ENCODE results near the gene WDR59.
"Not testable (repeated sequence)": the region's sequence is repeated elsewhere in the genome, so short reads cannot be mapped to it uniquely, and the experiment has no call there.

The WDR59 gene

DNA sequence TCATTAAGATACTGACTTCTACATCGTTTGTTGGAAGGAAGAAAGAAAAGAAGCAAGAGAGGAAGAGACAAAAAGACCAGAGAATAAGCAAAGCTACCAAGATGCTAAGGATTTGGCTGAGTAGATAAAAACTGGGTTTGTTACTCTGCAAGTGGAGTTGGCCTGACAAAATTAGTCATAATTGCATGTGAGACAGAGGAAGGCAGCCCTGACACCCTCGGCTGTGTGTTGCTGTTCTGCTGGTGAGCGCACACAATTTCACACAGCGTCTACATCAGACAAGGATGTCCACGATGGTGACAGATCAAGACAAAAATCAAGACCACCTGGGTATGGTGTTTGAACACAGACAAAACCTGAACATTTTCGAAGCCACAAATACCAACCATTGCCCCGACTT is 134.9 kb downstream of the WDR59 start:
- no peak for DNase-seq

DNA sequence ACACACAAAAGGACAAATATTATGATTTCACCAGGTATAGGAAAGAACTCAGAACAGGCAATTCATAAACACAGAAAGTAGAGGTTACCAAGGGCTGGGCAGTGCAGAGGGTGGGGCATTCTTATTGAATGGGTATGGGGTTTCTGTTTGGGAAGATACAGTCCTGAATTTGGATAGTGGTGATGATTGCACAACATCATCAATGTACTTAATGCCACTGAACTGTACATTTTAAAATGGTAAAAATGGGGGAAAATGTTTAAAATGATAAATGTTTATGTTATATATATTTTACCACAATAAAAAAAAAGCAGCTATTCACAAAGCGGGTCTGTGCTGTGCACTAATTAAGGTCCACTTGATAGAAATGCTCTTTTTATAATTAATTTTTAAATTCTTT is 137.7 kb downstream of the WDR59 start:
- DNase-seq = no peak

DNA sequence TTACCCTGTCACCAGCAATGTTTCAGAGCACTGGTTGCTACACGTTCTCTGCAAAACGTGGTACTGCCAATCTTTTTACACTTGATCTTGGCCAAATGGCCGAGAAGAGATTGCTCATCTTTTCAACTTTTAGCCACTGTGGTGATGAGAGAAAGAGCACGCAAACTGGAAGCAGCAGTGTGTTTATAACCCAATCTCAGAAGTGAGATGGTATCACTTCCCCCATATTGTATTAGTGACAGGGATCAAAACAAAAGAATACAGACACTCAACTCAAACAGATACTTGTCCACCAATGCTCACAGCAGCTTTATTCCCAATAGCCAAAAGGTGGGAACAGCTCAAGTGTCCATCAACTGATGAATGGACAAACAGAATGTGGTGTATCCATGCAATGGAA is 138.2 kb downstream of the WDR59 start:
- DNase-seq = no peak

DNA sequence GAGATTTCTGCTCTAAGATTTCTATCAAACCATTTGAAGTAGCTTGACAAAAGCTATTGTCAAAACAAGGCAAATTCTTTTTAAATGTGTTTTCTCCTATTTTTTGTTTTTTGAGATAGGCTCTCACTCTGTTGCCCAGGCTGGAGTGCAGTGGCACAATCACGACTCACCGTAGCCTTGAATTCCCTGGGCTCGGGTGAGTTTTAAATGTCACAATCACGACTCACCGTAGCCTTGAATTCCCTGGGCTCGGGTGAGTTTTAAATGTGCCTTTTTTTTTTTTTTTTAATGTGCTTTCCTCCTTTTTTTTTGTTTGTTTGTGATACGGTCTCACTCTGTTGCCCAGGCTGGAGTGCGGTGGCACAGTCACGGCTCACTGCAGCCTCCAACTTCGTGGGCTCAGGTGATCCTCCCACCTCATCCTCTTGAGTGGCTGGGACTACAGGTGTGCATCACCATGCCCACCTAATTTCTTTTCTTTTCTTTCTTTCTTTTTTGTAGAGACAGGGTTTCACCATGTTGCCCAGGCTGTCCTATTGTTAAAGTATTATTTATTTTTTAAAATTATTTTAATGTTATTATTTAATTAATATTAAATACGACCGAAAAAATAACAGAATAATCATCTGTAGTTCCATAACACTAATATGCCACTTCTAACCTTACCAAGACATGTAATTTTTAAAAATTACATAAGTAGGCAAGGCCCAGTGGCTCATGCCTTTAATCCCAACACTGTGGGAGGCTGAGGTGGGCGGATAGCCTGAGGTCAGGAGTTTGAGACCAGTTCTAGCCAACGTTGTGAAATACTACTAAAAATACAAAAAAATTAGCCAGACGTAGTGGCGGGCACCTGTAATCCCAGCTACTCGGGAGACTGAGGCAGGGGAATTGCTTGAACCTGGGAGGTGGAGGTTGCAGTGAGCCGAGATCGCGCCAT is 140.6 kb downstream of the WDR59 start:
- DNase-seq = no peak

DNA sequence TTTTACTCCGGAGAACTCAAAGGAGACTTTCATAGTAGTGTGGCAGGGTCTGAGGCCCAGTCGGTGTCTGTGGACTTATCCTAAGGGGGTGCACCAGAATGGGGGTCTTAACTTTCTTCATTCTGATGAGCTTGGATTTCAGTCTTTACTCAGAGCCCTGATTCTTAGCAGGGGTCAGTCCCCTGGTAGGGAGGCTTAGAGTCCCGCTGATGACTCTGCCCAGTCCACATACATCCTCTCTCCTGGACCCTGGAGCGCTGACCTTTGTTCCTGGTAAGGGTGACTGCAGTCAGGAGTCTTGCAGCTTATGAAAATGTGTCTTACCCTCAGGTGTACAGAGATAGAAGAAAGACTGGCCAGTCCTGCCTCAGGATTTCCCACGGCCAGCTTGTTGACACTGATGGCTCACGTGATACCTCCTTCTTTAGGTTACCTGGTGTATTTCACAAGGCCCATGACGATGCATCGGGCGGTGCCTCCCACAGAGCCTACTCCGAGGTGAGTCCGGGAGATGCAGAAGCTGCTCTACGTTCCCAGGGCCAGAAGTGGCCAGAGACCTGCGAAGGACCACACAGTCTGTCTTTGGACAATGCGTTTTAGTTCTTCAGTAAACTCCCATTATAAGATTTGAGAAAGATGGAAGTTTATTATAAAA is 141.4 kb downstream of the WDR59 start:
- DNase-seq = not testable (repeated sequence)

DNA sequence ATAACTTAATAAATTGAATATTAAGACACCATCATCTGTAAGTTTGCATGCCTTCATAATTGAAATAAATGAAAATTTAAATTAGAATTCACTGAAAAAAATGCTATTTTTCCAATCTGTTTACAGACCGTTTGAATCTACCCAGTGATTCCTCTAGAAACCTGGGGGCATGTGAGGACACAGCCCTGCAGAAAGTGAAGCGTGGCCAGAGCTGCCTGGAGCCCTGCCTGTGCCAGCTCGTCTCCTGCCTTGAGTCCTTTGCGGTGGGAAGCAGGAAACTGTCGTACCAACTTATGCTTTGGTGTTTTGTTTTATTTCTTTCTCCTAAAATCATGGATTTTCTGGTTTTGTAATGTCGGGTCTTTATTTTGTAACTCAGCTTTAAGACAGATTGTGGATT is 142.5 kb downstream of the WDR59 start:
- DNase-seq = no peak

DNA sequence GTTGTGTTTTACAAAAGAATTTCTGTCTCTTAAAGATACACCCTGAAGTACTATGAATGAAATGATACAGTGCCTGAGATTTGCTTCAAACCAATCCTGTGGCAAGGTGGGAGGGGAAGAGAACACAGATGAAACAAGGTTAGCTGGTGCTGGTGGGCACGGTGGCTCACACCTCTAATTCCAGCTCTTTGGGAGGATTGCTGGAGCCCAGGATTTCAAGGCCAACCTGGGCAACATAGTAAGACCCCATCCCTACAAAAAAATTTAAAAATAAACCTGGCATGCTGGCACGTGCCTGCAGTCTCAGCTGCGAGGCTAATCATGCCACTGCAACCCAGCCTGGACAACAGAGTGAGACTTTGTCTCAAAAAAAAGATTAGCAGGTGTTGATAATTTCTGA is 143.0 kb downstream of the WDR59 start:
- DNase-seq = no peak

DNA sequence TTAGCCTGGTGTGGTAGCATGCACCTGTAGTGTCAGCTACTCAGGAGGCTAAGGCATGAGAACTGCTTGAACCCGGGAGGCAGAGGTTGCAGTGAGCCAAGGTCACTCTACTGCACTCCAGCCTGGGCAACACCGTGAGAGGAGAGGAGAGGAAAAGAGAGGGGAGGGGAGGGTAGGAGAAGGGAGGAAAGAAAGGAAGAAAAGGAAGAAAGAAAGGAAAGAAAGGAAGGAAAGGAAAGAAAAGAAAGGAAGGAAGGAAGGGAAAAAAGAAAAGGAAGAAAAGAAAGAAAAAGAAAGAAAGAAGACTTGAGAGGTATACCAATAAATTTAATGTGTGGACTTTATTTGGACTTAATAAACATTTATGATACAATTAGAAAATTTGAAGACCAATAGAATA is 143.5 kb downstream of the WDR59 start:
- no peak for DNase-seq

DNA sequence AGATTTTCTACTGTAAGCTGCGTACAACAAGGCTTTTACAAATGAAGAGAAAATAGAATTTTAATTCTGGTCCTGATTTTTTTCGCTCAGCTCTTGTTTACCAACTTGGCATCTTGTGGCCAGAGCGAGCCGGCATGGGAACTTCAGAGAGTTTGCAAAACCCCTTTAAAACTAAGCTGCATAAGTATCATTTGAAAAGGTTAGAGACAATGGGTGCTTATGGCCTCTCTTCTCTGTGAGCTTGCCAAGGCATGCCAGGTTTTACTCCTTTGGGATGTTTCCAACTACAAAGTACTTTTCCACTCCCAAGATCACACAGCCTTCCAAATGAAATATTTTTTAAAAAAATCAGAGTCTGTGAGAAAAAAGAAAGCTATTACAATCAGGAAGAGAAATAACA is 147.9 kb downstream of the WDR59 start:
- DNase-seq = no peak

DNA sequence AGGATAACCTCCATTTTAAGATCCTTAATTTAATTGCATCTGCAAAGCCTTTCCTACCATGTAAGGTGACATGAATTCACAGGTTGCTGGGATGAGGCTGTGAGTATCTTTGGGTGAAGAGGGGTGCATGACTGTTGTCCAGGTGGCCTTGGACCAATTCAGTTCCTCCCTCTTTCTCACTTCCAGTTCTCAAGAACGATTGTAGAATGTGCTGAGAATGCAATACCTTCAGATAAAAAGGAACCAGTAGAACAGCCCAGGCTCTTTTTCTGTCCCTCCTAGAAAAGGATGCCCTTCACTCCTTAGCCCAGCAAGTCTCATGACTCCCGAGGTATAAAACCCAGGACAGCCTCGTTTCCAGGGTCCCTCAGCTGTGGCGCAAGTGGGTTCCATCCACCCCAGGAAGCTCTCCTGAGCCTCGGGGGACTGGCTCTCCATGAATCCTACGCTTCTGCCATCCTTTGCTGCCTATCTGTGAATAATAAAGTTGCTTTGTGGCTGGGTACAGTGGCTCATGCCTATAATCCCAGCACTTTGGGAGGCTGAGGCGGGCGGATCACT is 148.7 kb downstream of the WDR59 start:
- no peak for DNase-seq

DNA sequence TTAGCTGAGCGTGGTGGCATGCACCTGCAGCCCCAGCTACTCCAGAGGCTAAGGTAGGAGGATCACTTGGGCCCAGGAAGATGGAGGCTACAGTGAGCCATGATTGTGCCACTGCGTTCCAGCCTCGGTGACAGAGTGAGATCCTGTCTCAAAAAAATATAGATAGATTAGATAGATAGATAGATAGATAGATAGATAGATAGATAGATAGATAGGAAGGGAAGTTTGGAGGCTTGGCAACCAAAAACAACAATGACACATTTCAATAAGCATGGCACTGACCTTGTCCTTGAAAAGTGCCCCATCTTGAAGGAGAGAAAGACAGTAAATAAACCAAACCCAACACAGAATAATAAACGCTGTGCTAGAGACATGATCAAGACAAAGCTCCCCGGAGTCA is 152.7 kb downstream of the WDR59 start:
- DNase-seq = no peak

DNA sequence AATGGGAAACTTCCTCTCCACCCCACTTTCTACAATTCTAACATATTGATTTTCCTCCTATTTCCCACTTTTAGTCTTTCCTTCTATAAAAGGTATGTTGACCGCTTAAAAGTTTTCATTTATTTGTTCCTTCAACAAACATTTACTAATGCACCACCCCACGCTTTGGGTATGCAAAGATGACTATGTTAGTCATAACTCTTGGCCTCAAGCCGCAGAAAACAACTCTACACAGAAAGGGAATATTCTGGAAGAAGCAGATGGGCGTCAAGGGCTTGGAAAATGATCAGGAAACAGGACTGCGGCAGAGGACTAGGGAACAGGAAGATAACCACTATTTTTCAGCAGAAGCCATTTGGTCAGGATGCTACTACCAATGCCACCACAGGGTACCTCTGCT is 153.5 kb downstream of the WDR59 start:
- no peak for DNase-seq

DNA sequence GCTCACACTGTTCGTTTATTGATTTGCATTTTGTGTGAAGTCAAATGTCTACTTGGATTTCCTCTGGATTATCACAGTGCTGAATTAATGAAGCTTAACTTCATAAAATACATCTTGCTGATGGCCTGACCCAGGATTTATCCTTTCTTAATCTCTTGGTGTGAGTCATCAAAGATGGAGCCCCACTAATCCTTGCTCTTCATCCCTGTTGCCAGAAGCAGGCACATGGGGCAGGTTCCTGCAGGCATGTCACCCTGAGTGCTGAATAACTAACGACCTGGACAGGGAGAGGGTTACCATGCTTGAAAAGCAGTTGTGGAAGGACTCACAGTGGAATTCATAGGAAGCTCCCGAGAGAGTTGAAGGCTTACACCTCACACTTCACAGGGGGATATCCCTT is 154.3 kb downstream of the WDR59 start:
- DNase-seq = no peak

DNA sequence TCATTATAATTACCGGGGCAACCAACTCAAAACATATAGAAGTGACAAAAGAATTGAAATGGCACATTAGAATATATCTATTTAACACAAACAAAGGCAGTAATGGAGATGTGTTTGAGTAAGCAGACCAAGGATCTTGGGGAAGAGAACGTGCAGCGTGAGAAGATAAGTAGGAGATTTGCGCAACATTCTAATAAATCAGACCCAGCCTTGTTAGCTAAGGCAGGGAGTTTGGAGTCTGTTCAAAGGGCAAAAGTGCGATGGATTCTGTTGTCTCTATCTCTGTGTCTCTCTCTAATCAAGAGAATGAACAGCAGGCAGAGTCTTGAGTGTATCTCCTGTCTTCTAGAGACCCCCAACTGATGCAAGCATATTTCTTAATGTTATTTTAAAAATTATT is 155.3 kb downstream of the WDR59 start:
- DNase-seq = no peak

DNA sequence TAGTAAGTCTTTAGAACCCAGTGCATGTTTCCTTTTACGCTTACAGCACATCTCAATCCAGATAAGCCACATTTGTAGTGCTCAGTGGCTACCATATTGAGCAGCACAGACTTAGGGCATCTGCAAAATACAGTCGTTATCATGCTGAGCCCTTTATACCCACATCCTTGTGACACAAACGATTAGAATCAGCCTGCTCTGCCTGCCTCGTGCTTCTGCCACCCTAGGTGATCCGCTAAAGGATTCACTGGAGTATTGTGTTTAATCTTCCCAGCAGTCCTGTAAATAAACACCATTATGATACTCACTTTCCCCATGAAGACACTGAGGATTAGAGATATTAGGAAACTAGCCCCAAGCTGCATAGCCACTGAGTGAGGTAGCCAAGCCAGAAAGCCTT is 159.0 kb downstream of the WDR59 start:
- DNase-seq = no peak

DNA sequence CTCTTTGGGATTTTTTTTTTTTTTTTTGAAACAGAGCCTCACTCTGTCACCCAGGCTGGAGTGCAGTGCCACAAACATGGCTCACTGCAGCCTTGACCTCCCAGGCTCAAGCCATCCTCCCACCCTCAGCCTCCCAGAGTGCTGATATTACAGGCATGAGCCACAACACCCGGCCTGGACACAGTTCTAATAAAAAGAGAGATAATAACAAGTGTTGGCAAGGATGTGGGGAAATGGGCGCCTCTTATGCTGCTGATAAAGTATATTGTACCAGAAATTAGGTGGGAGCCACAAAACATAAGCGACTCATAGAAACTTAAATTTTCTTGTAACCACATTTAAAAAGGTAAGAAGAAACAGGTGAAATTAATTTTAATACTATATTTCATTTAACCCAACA is 159.9 kb downstream of the WDR59 start:
- DNase-seq = no peak

All from SW 1271 (cell line).